Midbrain (tissue), 1 donor: Measurements from ENCODE around the gene ZYX.
"Not testable (repeated sequence)": the region's sequence is repeated elsewhere in the genome, so short reads cannot be mapped to it uniquely, and the experiment has no call there.

Experiments used
- DNase-seq: peaks from one replicate; lab custom pipeline; 2025; lab: John Stamatoyannopoulos, UW

The ZYX gene

DNA sequence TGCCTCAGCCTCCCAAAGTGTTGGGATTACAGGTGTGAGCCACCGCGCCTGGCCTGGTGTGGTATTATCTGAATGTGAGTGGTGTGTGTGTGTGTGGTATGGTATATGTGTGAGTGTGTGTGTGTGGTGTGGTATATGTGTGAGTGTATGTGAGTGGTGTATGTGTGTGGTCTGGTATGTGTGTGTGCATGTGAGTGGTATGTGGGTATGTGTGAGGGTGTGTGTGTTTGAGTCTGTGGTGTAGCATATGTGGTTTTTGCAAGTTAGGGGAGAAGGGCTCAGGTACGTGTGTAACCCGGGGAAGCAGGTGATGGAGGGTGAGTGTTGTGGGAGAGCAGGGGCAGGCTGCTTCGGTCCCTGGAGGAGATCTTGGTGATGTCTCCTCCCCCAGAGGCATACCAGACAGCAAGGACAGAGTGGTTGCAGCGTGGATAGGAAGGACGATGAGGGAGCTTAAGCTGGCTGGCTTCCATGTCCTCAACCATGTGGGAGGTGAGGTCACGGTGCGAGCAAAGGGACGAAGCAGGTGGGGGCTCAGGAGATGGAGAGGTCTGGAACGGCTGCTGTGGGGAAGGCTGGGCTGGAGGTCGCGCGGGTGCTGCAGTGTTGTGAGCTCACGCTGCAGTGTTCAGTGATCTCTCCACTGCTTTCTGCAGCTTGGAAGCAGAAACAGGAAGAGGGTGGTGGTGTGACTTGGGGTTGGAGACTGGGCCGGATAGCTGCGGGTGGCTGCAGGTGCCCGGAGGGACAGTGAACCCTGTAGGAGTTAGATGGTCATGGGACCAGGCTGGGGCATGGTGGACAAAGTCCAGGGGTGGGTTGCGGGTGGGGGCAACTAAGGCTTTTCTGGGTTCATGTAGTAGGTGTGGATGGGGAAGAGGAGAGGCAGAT, 5.0 kb downstream of the ZYX start:
- DNase-seq: peak; percentile 6

DNA sequence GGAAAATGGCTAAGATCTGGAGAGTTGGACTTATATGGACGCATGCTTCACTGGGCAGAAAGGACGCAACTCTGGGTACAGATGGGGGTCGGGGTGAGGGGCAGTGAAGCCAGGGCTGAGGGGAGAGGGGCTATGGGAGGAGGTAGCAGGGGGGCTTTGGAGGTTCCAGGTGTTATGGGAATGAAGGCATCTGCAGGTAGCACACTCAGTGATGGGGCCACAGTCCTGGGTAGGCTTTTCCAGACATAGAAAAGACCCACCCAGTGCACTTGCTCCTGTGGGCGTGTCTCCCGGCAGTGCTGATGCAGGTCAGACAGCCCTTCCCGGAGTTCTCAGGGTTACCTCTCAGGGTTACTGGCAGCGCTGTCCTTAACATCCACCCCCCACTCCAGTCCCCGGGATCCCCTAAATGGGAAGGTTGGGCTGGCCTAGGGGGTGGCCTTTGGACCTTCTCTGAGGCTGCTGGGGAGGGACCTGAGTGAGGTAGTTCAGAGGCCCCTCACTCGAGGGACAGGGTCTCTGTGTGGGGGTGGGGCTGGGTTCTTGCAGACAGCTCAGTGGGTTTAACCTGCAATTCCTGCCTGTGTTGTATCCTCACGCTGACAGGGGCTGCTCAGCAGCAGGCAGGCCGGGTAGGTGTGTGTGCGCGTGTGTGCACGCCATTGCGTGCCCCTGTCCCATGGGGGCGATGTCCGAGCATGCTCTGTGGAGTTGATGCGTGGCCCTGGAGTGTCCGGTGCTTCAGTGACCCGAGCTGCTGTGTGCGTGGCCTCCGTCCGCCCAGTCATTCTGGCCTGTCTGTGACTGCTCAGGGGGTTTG, 6.2 kb downstream of the ZYX start:
- DNase-seq: no peak

- DNase-seq: no peak
Observed at GRCh38 chr7:143388051-143388450, 6.9 kb downstream of the ZYX start.

- DNase-seq: no peak
Observed at GRCh38 chr7:143388491-143389101, 7.5 kb downstream of the ZYX start.

GRCh38 chr7:143389316-143390103, 8.4 kb downstream of the ZYX start:
- no peak for DNase-seq

GRCh38 chr7:143390104-143390772, 9.1 kb downstream of the ZYX start:
- DNase-seq: no peak

- no peak for DNase-seq
Observed at GRCh38 chr7:143390773-143391317, 9.7 kb downstream of the ZYX start.

DNA sequence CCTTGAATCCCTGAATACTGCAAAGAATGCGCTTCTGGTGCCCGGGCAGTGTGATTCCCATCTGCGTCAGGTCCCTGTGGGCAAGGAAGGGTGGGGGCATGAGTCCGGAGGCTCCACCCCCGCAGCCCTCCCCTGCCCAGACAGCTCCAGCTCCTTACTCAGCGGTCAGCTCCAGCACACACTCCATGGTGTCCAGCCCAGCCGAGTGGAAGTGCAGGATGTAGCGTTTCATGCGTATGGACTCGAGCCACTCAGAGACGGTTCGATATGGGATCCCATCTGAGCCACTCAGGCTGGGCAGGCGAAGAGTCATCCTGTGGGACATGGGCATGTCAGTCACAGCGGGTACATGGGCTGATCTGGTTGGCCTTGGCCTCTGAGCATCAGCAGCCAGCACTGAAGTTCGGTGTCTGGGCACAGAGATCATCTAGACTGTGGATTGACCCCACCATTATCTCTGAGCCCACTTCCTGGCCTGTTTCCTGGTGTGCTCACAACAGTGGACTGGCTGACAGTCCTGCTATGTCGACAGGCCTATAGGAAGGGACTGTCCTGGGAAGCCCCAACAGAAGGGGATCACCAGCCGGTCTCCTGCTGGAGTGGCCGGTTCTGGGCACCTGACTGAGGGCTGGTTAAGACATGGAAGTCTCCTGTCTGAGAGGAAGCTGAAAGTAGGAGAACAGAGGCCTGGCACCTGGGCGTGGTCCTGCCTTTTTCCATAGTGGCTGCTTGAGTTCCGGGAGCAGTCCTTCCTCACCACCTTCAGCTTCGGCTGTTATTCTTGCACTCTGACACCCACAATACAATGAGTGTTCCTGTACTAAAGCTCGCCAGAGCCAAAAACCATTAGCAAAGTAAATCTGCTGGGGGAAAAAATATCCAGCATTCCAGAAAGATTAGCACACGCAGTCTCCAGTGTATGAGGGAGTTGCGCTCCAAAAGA, 10.6 kb downstream of the ZYX start:
- DNase-seq: no peak

GRCh38 chr7:143392427-143392826, 11.3 kb downstream of the ZYX start:
- not testable (repeated sequence) for DNase-seq

- DNase-seq: no peak
Observed at GRCh38 chr7:143392875-143393266, 11.7 kb downstream of the ZYX start.

DNA sequence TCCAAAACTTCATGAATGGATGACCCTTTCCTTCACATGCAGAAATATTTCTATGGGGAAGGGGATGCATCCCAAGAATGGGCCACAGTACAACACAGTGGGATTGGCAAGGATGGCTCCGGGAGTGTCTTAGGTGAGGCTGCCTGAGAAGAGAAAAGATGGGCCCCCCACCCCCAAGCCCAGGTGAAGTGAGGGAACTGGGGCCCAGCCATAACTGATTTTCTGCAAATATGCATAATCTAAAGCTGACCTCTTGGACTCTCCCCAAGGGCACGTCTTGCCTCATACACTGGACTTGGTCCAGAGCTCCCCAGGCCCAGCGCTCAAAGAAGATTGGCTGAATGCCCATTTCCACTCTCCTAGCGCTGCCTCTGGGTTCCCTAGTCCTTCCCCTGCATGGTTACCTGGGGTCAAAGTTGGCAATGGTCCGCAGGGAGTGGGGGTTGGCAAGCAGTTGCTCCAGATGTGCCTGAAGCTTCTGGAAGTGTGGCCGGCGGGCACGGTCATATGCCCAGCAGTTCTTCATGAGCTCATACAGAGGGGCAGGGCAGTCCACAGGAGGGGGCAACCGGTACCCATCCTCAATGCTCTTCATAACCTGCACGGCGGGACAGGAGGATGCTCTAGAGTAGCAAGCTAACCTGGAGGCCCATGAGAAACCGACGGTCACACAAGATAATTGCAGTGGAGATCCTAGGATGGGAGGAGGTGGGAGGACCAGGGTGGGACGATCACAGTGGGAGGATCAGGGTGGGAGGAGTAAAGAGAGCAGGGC, 12.3 kb downstream of the ZYX start:
- DNase-seq: no peak

- no peak for DNase-seq
Observed at GRCh38 chr7:143394068-143394467, 12.9 kb downstream of the ZYX start.

DNA sequence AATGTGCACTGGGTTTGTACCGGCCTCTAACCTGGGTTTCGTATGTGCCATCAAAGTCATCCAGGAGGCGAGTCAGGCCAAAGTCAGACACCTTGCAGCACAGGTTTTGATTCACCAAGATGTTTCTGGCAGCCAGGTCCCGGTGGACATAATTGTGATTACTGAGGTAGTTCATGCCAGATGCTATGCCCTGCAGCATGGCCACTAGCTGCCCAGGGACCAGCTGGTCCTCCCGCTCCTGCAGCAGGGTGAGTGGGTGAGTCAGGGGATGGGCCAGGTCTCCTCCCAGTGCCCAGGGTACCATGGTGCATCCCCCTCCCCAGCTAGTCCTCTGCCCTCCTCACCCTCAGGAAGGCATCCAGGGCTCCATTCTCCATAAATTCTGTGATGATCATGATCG, 13.6 kb downstream of the ZYX start:
- DNase-seq: no peak

GRCh38 chr7:143395187-143396149, 14.3 kb downstream of the ZYX start:
- peak; percentile 19 for DNase-seq

- DNase-seq: no peak
Observed at GRCh38 chr7:143396182-143396581, 15.0 kb downstream of the ZYX start.

DNA sequence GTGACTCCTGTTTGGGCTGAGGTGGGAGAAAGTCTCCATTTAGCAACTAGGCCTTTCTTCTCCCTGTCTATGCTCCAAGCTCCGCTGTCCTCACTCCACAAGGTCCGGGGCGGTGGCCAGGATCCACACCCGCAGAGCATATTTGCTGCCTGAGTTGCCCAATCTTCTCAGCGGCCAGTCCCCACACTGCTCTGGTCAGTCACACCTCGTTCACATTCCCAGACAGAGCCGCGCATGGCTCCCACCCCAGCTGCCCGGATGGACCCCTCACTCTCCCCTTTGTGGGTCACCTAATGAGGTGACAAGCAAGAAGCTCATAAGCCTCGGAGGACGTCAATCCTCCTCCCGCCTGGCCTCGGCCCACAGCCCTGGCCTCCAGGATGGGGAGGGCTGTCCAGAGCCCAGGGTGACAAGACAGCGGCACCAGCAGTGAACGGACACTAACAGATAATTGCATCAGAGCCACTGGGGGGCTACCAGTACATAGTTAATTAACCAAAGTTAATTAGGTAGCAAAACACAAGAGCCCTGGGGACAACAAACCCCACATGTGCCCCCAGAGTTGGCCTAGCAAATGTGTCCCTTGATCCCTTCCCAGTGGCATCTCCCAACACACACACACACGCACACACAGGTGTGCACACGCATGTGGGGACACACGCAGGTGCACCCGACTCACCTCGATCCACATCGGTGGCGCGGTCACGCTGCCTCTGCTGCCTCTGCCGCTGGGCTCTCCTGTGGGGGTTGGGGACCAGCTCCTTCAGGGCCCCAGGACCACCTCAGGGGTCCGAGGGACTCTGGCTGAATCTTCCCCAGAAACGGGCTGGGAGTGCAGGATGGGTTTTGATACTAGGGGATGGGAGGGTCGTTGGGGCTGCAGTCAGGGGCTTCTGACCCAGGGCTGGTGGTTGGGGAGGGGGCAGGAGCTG, 15.7 kb downstream of the ZYX start:
- no peak for DNase-seq
